Neural crest cell (in vitro differentiated cells): ENCODE results near the gene POLR2H. TPM values are rescaled to one million over a fixed set of nuclear protein-coding genes. Genes with fewer than 3 reads are reported as not detected.
"Not testable (repeated sequence)": the region's sequence is repeated elsewhere in the genome, so short reads cannot be mapped to it uniquely, and the experiment has no call there.

ENCODE experiments used
- DNase-seq: peaks from one replicate; pipeline ENCODE4 v3.0.0; 2021; ENCODE audit warnings: low read depth, mixed read lengths, low spot score
- H3K27ac Mint-ChIP-seq: one replicate; pipeline ENCODE4 v1.8.0; 2021; ENCODE audit warnings: mild to moderate bottlenecking, mixed read lengths; ENCODE audit not compliant: unreplicated experiment
- H3K27me3 Mint-ChIP-seq: 2 replicates; pipeline ENCODE4 v1.8.0; 2021; ENCODE audit warnings: low read depth, mild to moderate bottlenecking, mixed read lengths
- H3K36me3 Mint-ChIP-seq: 2 replicates; pipeline ENCODE4 v1.8.0; 2021; ENCODE audit warnings: low read depth, mild to moderate bottlenecking, mixed read lengths
- H3K4me1 Mint-ChIP-seq: 2 replicates; pipeline ENCODE4 v1.8.0; 2021; ENCODE audit warnings: mixed read lengths
- H3K4me3 Mint-ChIP-seq: one replicate; pipeline ENCODE4 v1.8.0; 2021; ENCODE audit warnings: mild to moderate bottlenecking, mixed read lengths
- H3K9me3 Mint-ChIP-seq: 2 replicates; pipeline ENCODE4 v1.8.0; 2021; ENCODE audit warnings: mixed read lengths
- total RNA-seq: library from RNA; stranded (reverse); gene quantifications from 2 replicates; pipeline ENCODE4 v1.2.1, GENCODE V29; 2021
- TF ChIP-seq, protein P1 (sequence below): fragments of 200-600 bp; sonication (generic); conservative IDR thresholded peaks from 2 replicates; pipeline ENCODE4 v1.5.0; 2021; ENCODE audit warnings: antibody characterized with exemption, mild to moderate bottlenecking

The POLR2H gene
- total RNA-seq, 1 donor from 2014 or later: 94.5 TPM

DNA sequence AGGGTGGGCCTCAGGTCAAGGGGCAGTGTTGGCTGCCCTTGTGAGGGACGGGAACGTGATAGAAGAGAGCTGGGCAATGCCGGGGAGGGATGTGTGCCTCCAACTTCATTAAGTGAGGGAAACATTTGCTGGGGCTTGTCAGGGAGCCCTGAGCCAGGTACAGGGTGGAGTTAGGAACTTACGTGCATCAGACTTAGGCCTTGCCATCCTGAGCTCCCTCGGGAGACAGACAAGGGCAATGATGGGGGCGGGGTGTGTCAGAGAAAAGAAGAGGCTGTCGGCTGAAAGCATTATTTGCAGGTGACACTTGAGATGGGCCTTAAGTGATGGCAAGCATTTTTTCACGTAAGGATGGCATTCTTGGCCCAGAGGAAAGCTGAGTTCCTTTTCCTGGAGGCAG is 22.5 kb upstream of the POLR2H start:
- H3K9me3 Mint-ChIP-seq: no peaks in the 10 kb centered on the region
- no peak for DNase-seq
- TF ChIP-seq, protein P1, sequence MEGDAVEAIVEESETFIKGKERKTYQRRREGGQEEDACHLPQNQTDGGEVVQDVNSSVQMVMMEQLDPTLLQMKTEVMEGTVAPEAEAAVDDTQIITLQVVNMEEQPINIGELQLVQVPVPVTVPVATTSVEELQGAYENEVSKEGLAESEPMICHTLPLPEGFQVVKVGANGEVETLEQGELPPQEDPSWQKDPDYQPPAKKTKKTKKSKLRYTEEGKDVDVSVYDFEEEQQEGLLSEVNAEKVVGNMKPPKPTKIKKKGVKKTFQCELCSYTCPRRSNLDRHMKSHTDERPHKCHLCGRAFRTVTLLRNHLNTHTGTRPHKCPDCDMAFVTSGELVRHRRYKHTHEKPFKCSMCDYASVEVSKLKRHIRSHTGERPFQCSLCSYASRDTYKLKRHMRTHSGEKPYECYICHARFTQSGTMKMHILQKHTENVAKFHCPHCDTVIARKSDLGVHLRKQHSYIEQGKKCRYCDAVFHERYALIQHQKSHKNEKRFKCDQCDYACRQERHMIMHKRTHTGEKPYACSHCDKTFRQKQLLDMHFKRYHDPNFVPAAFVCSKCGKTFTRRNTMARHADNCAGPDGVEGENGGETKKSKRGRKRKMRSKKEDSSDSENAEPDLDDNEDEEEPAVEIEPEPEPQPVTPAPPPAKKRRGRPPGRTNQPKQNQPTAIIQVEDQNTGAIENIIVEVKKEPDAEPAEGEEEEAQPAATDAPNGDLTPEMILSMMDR: no peak
- H3K4me3 Mint-ChIP-seq: peak overlapping the region; percentile 58
- peaks cover 5% of the 10 kb centered on the region for H3K27me3 Mint-ChIP-seq
- peaks cover 42% of the 10 kb centered on the region for H3K4me1 Mint-ChIP-seq
- peak overlapping the region; percentile 54 for H3K27ac Mint-ChIP-seq
- H3K36me3 Mint-ChIP-seq: peaks cover 5% of the 10 kb centered on the region

DNA sequence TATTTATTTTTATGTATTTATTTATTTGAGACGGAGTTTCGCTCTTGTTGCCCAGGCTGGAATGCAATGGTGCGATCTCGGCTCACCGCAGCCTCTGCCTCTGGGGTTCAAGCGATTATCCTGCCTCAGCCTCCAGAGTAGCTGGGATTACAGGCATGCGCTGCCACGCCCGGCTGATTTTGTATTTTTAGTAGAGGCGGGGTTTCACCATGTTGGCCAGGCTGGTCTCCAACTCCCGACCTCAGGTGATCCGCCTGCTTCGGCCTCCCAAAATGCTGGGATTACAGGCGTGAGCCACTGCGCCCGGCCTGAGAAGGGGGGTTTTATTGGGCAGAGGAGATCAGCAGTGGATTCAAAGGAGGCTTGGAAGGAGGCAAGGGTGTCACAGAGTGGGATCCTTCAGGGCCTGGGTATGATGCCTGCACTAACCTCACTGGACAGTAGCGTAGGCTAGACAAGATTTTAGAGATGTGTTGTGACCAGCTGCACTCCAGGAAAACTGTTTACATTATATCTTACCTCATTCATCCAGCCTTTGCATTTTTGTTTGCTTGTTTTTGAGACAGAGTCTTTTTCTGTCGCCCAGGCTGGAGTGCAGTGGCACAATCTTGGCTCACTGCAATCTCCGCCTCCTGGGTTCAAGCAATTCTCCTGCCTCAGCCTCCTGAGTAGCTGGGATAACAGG is 21.9 kb upstream of the POLR2H start:
- not testable (repeated sequence) for H3K27me3 Mint-ChIP-seq, H3K36me3 Mint-ChIP-seq, DNase-seq, H3K27ac Mint-ChIP-seq, H3K9me3 Mint-ChIP-seq, H3K4me3 Mint-ChIP-seq
- H3K4me1 Mint-ChIP-seq: peaks cover 42% of the 10 kb centered on the region

DNA sequence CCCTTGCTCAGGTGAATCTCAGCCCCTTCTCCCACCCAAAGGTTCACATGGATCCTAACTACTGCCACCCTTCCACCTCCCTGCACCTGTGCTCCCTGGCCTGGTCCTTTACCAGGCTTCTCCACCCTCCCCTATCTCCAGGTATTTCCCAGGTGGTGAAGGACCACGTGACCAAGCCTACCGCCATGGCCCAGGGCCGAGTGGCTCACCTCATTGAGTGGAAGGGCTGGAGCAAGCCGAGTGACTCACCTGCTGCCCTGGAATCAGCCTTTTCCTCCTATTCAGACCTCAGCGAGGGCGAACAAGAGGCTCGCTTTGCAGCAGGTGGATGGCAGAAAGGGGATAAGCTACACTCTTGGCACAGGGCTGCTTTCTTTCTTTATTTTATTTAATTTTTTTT is 19.6 kb upstream of the POLR2H start:
- no peaks in the 10 kb centered on the region for H3K9me3 Mint-ChIP-seq
- peaks cover 7% of the 10 kb centered on the region for H3K36me3 Mint-ChIP-seq
- H3K27me3 Mint-ChIP-seq: peaks cover 5% of the 10 kb centered on the region
- no peak overlapping the region for H3K27ac Mint-ChIP-seq
- TF ChIP-seq, protein P1: no peak
- no peak for DNase-seq
- H3K4me3 Mint-ChIP-seq: no peak overlapping the region
- peaks cover 38% of the 10 kb centered on the region for H3K4me1 Mint-ChIP-seq

DNA sequence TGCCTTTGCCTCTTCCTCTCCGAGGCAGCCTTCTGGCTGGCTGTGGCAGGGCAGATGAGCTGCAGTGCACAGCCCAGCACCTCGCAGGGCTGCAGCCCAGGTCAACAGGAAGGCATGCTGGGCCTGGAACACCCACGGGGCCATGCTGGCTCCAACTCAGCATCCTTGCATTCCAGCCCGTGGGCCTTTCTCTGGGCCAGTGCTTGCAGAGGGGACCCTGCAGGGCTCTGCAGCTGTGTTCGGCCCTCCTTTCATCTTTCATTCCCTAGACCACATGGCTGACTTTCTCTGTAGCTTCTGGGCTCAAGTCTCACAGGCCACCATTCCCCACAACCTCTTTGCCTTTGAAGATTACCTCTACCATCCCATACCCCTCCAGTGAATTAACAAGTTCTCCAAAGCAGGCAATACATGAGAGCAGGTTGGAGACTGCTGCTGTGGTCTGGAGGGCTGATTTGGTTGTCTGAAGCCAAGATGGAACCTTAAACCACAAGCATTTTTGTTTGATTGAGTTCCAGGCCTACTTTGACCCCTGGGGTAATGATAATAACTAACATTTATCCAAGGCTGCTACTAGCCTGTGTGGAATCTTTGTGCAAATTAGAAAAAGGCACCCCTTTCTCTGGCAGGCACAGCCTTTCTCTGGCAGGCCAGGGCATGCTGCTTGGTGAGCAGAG is 18.2 kb upstream of the POLR2H start:
- Mint-ChIP-seq H3K27ac (no peak overlapping the region), H3K4me1 (peaks cover 24% of the 10 kb centered on the region), H3K9me3 (no peaks in the 10 kb centered on the region), H3K36me3 (peaks cover 7% of the 10 kb centered on the region), H3K4me3 (no peak overlapping the region), H3K27me3 (no peaks in the 10 kb centered on the region)
- no peak for DNase-seq
- TF ChIP-seq, protein P1: no peak

DNA sequence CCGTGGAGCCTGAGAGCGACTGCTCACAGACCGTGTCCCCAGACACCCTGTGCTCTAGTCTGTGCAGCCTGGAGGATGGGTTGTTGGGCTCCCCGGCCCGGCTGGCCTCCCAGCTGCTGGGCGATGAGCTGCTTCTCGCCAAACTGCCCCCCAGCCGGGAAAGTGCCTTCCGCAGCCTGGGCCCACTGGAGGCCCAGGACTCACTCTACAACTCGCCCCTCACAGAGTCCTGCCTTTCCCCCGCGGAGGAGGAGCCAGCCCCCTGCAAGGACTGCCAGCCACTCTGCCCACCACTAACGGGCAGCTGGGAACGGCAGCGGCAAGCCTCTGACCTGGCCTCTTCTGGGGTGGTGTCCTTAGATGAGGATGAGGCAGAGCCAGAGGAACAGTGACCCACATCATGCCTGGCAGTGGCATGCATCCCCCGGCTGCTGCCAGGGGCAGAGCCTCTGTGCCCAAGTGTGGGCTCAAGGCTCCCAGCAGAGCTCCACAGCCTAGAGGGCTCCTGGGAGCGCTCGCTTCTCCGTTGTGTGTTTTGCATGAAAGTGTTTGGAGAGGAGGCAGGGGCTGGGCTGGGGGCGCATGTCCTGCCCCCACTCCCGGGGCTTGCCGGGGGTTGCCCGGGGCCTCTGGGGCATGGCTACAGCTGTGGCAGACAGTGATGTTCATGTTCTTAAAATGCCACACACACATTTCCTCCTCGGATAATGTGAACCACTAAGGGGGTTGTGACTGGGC is 16.8 kb upstream of the POLR2H start:
- Mint-ChIP-seq H3K36me3 (peaks cover 10% of the 10 kb centered on the region), H3K9me3 (no peaks in the 10 kb centered on the region), H3K4me1 (peaks cover 20% of the 10 kb centered on the region), H3K4me3 (no peak overlapping the region), H3K27me3 (no peaks in the 10 kb centered on the region), H3K27ac (no peak overlapping the region)
- TF ChIP-seq, protein P1: no peak
- no peak for DNase-seq
